GM06990 (cell line): ENCODE results near the gene ABCA8.

Source experiments
- DNase-seq: peaks from one replicate; pipeline ENCODE4 v3.0.0-alpha.2; 2011; ENCODE audit not compliant: insufficient read length; ENCODE audit errors: extremely low read depth
- H3K27me3 ChIP-seq: replicated peaks from 2 replicates; pipeline ENCODE4 v1.6.0; 2011; ENCODE audit warnings: low read length; ENCODE audit not compliant: control insufficient read depth, insufficient read depth
- H3K36me3 ChIP-seq: 2 replicates; pipeline ENCODE4 v1.5.1; 2011; ENCODE audit warnings: low read length; ENCODE audit not compliant: control insufficient read depth, insufficient read depth
- H3K4me3 ChIP-seq: replicated peaks from 2 replicates; pipeline ENCODE4 v1.5.1; 2011; ENCODE audit warnings: low read depth, mild to moderate bottlenecking, control low read depth, low read length
- CTCF ChIP-seq: IDR thresholded peaks from 2 replicates; pipeline ENCODE4 v1.5.1; 2011; ENCODE audit warnings: low read length, control low read depth, mild to moderate bottlenecking, inconsistent platforms; ENCODE audit not compliant: insufficient read depth, poor library complexity, severe bottlenecking

The ABCA8 gene

GRCh38 chr17:68850749-68851510 lies 104.3 kb downstream of the ABCA8 start:
- no peak for TF ChIP-seq CTCF
- H3K27me3 ChIP-seq, result no peaks in the 10 kb centered on the region
- no peak overlapping the region for H3K4me3 ChIP-seq
- no peaks in the 10 kb centered on the region for H3K36me3 ChIP-seq
- DNase-seq, result no peak

- no peak for TF ChIP-seq CTCF
- Histone ChIP-seq H3K4me3 (no peak overlapping the region), H3K27me3 (no peaks in the 10 kb centered on the region), H3K36me3 (no peaks in the 10 kb centered on the region)
- no peak for DNase-seq
Observed at GRCh38 chr17:68849673-68850610, 105.2 kb downstream of the ABCA8 start.

- no peaks in the 10 kb centered on the region for H3K27me3 ChIP-seq
- no peaks in the 10 kb centered on the region for H3K36me3 ChIP-seq
- DNase-seq, result no peak
- no peak overlapping the region for H3K4me3 ChIP-seq
- no peak for TF ChIP-seq CTCF
Observed at GRCh38 chr17:68847711-68848110, 107.5 kb downstream of the ABCA8 start.

DNA sequence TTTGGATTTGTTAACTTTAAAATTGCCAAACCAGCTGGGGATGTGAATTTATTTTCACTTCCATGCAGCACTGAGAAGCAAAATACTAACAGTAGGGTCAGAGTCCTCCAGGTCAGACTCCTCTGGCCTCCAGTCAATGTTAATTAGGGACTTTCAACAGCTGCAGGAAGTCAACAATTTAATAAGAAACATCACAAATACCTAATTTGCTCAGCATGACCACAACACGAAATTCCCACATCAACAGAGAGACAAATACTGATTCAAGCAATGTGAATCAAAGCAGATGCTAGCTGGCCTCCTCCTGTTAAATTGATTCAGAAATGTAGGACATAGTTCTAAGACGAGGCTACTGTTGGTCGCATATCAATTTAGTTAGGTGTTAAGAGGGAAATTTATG lies 111.7 kb downstream of the ABCA8 start:
- Histone ChIP-seq H3K27me3 (no peaks in the 10 kb centered on the region; the same call in 1 of the 2 replicates), H3K4me3 (no peak overlapping the region), H3K36me3 (no peaks in the 10 kb centered on the region)
- no peak for TF ChIP-seq CTCF
- DNase-seq, result no peak

DNA sequence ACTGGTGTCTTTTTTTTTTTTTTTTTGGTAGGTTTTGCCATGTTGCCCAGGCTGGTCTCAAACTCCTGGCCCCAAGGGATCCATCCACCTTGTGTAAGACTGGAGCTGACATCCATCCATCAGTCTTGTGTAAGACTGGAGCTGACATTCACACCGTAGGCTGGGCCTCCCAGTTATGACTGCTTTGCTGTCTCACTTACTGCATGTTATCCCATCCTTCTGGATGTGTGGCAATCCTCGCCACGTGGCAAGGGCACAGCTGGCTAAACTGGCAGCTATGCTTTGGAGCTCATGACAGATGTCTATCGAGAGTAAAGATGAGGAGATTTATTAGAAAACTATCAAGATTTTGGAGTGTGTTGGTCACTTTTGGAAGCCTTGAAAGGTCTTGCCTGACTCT lies 115.1 kb downstream of the ABCA8 start:
- H3K4me3 ChIP-seq, result no peak overlapping the region
- no peaks in the 10 kb centered on the region; the same call in 1 of the 2 replicates for H3K27me3 ChIP-seq
- H3K36me3 ChIP-seq, result no peaks in the 10 kb centered on the region
- TF ChIP-seq CTCF, result no peak
- DNase-seq, result no peak
